B cell (primary cell): ENCODE data around the gene OR52A1. TPM values are rescaled to one million over a fixed set of nuclear protein-coding genes. Genes with fewer than 3 reads are reported as not detected.

Experiments
- ATAC-seq: fragments of 200-7000 bp; cut with Tn5 transposase; one replicate; pipeline ENCODE4 v1.10.0; 2021; ENCODE audit warnings: low read depth, mild to moderate bottlenecking, moderate number of reproducible peaks, moderate library complexity
- CTCF ChIA-PET: fragments of 350-600 bp; sonication (Branson Sonifier 250); formaldehyde crosslinking; loops from one replicate; lab custom pipeline; 2021; ENCODE audit warnings: antibody characterized with exemption, inconsistent platforms; lab: Charles Lee
- POLR2A ChIA-PET: fragments of 350-600 bp; sonication (Branson Sonifier 250); formaldehyde crosslinking; loops from one replicate; lab custom pipeline; 2021; ENCODE audit warnings: antibody characterized with exemption; lab: Charles Lee
- DNase-seq: peaks from one replicate; pipeline ENCODE4 v3.0.0; 2013
- H2AFZ ChIP-seq: 2 replicates; pipeline ENCODE4 v1.6.1; 2012; ENCODE audit warnings: mild to moderate bottlenecking, low read depth, low read length; ENCODE audit not compliant: insufficient read depth, poor library complexity, severe bottlenecking
- H3K27ac ChIP-seq, 2 donors: 1 replicate in 1 of 2; 2 replicates in 1 of 2; pipeline ENCODE4 v1.5.1; 2012 to 2013; ENCODE audit warnings: low read length in 2 of 2, mild to moderate bottlenecking in 2 of 2, moderate library complexity in 1 of 2
- H3K27me3 ChIP-seq, 4 experiments: fragments of 200-600 bp in 1 of 4; sonication (generic) in 1 of 4; replicated peaks in 1 of 4; 1 replicate in 2 of 4; 2 replicates in 2 of 4; pipeline versions ENCODE4 v1.6.1 to v1.7.0; 2013 to 2016; ENCODE audit warnings: low read length in 3 of 4, mild to moderate bottlenecking in 2 of 4, mixed read lengths in 1 of 4, moderate library complexity in 1 of 4; ENCODE audit not compliant: insufficient read depth in 4 of 4, control insufficient read depth in 3 of 4; ENCODE audit errors: control extremely low read depth in 1 of 4
- H3K36me3 ChIP-seq, 2 experiments: replicated peaks in 1 of 2; 1 replicate in 1 of 2; 2 replicates in 1 of 2; pipeline versions ENCODE4 v1.6.1 to v1.7.1; 2013; ENCODE audit warnings: low read length in 1 of 2; ENCODE audit not compliant: insufficient read depth in 2 of 2, control insufficient read depth in 1 of 2; ENCODE audit errors: control extremely low read depth in 1 of 2, extremely low read depth in 1 of 2
- H3K4me1 ChIP-seq, 2 donors: fragments of 200-600 bp in 1 of 2; sonication (generic) in 1 of 2; 1 replicate in 1 of 2; 2 replicates in 1 of 2; pipeline versions ENCODE4 v1.5.1 to v1.6.1; 2013 to 2017; ENCODE audit warnings: low read length in 2 of 2; ENCODE audit not compliant: control insufficient read depth in 2 of 2, insufficient read depth in 2 of 2
- H3K4me2 ChIP-seq: replicated peaks from 2 replicates; pipeline ENCODE3; 2012; ENCODE audit warnings: mild to moderate bottlenecking, low read depth, low read length; ENCODE audit not compliant: poor library complexity, severe bottlenecking
- H3K4me3 ChIP-seq, 5 experiments: fragments of 200-600 bp in 1 of 5; sonication (generic) in 1 of 5; 1 replicate in 3 of 5; 2 replicates in 2 of 5; pipeline versions ENCODE4 v1.5.1 to v1.7.0; 2011 to 2016; ENCODE audit warnings: low read length in 4 of 5, mild to moderate bottlenecking in 4 of 5, low read depth in 2 of 5, control low read depth in 1 of 5, moderate library complexity in 1 of 5; ENCODE audit not compliant: insufficient read depth in 1 of 5; ENCODE audit errors: control extremely low read depth in 1 of 5, extremely low read depth in 1 of 5
- H3K79me2 ChIP-seq: fragments of 200-600 bp; sonication (generic); one replicate; pipeline ENCODE4 v1.6.0; 2016; ENCODE audit warnings: low read length; ENCODE audit not compliant: control insufficient read depth, insufficient read depth
- H3K9ac ChIP-seq: fragments of 200-600 bp; sonication (generic); 2 replicates; pipeline ENCODE4 v1.6.1; 2017; ENCODE audit warnings: mild to moderate bottlenecking, low read length, moderate library complexity
- H3K9me3 ChIP-seq, 3 donors: one replicate each; pipeline versions ENCODE4 v1.6.1 to v1.7.1; 2013; ENCODE audit warnings: low read length in 2 of 3; ENCODE audit not compliant: control insufficient read depth in 2 of 3, insufficient read depth in 1 of 3; ENCODE audit errors: control extremely low read depth in 1 of 3
- H4K20me1 ChIP-seq: 2 replicates; pipeline ENCODE4 v1.6.0; 2012; ENCODE audit warnings: mild to moderate bottlenecking, low read length; ENCODE audit not compliant: insufficient read depth, control insufficient read depth, poor library complexity, severe bottlenecking
- H3K27ac Mint-ChIP-seq: one replicate; pipeline ENCODE4 v1.8.0; 2021; ENCODE audit warnings: mixed read lengths
- H3K27me3 Mint-ChIP-seq: one replicate; pipeline ENCODE4 v1.8.0; 2021; ENCODE audit warnings: mixed read lengths
- H3K4me1 Mint-ChIP-seq: one replicate; pipeline ENCODE4 v1.8.0; 2021; ENCODE audit warnings: mixed read lengths
- H3K4me3 Mint-ChIP-seq: one replicate; pipeline ENCODE4 v1.8.0; 2021; ENCODE audit warnings: mixed read lengths
- H3K9me3 Mint-ChIP-seq: one replicate; pipeline ENCODE4 v1.8.0; 2022; ENCODE audit warnings: mixed read lengths; ENCODE audit not compliant: insufficient read depth
- EZH2 ChIP-seq: IDR thresholded peaks from 2 replicates; pipeline ENCODE4 v1.6.1; 2012; ENCODE audit warnings: borderline replicate concordance, low read depth, mild to moderate bottlenecking, moderate library complexity, low read length; ENCODE audit not compliant: insufficient read depth, poor library complexity, severe bottlenecking
- WGBS: methylation state at CpG from one replicate; pipeline ENCODE4 v1.1.5; 2013; ENCODE audit warnings: missing lambda C conversion rate; ENCODE audit not compliant: insufficient coverage; 5-methylcytosine and 5-hydroxymethylcytosine counted together
- intact Hi-C: fragments of 100-400 bp; cut with micrococcal nuclease; formaldehyde crosslinking; loops from one replicate; pipeline ENCODE4 v1.10.0; 2022
- polyA plus RNA-seq: library from polyadenylated mRNA; depleted of rRNA; stranded (reverse); fragments of >200 nt; gene quantifications from 2 replicates; pipeline ENCODE4 v1.2.3, GENCODE V29; 2012
- total RNA-seq, 2 donors: library from RNA; stranded (reverse); fragments of 120-200 nt in 1 of 2; gene quantifications; 1 replicate in 1 of 2; 2 replicates in 1 of 2; pipeline versions ENCODE4 v1.2.3 to v1.2.4, GENCODE V29; 2013 to 2022
- TF ChIP-seq, protein P1 (sequence below): fragments of 200-600 bp; IDR thresholded peaks from one replicate; pipeline ENCODE4 v1.8.0; 2022; ENCODE audit warnings: antibody characterized with exemption, mild to moderate bottlenecking

Gene OR52A1
- total and polyA plus RNA-seq, 2 donors (not counting 1 experiment from before 2014, with no cell fraction given): not detected

DNA sequence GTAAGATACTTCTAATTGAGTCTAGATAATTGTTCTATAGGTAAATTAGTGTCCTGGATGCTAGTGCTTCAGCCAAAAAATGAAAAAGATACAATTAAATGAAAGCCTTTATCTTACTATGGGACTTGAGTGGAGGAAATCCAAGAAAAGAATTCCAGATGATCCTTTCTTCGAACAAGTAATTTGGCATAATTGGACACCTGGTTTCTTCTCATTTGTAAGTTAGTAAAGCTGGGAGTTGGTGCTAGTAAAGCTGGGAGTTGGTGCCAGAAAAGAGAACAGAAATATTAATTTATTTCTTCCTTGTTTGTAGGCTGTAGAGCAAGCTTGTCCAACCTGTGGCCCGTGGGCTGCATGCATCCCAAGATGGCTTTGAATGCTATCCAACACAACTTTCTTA, 33.6 kb upstream of the OR52A1 start:
- Histone ChIP-seq H3K9me3 (peaks cover 0 to 5% (median 0%) of the 10 kb centered on the region in 3 donors), H3K4me1 (no peaks in the 10 kb centered on the region), H4K20me1 (no peaks in the 10 kb centered on the region), H3K27ac (no peak overlapping the region), H3K27me3 (no peaks in the 10 kb centered on the region), H3K9ac (no peak overlapping the region), H2AFZ (no peak overlapping the region), H3K4me2 (no peak overlapping the region), H3K4me3 (no peak overlapping the region), H3K36me3 (no peaks in the 10 kb centered on the region), H3K79me2 (no peaks in the 10 kb centered on the region)
- intact Hi-C loops: no loop called here
- no peak overlapping the region for H3K27ac Mint-ChIP-seq
- no peak for ATAC-seq
- H3K4me1 Mint-ChIP-seq: no peaks in the 10 kb centered on the region
- CTCF ChIA-PET: no interaction called here
- H3K27me3 Mint-ChIP-seq: peaks cover 2% of the 10 kb centered on the region
- H3K4me3 Mint-ChIP-seq: no peak overlapping the region
- H3K9me3 Mint-ChIP-seq: peaks cover 9% of the 10 kb centered on the region
- TF ChIP-seq, protein P1, sequence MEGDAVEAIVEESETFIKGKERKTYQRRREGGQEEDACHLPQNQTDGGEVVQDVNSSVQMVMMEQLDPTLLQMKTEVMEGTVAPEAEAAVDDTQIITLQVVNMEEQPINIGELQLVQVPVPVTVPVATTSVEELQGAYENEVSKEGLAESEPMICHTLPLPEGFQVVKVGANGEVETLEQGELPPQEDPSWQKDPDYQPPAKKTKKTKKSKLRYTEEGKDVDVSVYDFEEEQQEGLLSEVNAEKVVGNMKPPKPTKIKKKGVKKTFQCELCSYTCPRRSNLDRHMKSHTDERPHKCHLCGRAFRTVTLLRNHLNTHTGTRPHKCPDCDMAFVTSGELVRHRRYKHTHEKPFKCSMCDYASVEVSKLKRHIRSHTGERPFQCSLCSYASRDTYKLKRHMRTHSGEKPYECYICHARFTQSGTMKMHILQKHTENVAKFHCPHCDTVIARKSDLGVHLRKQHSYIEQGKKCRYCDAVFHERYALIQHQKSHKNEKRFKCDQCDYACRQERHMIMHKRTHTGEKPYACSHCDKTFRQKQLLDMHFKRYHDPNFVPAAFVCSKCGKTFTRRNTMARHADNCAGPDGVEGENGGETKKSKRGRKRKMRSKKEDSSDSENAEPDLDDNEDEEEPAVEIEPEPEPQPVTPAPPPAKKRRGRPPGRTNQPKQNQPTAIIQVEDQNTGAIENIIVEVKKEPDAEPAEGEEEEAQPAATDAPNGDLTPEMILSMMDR: no peak
- no peak for TF ChIP-seq EZH2
- POLR2A ChIA-PET: no interaction called here
- 100% methylated on average over 1 of the region's 2 CpGs for WGBS
- DNase-seq: no peak

DNA sequence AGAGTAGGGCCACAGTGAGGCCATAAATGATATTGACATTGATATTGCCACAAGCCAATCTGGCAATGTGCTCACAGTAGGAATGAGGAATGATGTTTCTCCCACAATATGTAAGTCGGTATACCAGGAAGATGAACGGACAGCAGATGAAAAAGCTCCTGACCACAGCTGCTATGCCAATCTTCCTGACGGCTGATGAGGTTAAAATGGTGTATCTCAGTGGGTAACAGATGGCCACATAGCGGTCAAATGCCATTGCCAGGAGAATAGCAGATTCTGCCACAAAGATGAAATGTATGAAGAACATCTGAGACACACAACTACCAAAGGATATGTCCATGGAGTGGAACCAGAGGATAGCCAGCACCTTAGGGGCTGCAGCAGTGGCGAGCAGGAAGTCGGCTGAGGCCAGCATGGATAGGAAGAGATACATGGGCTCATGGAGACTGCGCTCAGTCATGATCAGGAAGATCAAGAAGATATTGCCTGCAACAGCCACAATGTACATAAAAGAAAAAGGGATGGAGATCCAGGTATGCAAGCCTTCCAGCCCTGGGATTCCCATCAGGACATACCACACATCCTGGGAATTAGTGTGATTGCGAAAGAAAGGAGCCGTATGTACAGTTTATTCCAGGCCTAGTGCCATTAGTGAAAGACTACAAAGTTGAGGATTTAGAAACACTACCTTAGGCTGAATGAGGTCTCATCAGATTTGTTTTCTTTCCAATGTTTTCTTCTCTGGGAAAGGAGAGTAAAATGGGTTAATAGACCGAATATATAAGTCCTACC, 23.7 kb upstream of the OR52A1 start:
- no peak overlapping the region for H2AFZ ChIP-seq
- ATAC-seq: no peak
- no peak overlapping the region for H3K27ac Mint-ChIP-seq
- H3K9me3 ChIP-seq: peaks cover 0 to 3% (median 0%) of the 10 kb centered on the region in 3 donors
- H4K20me1 ChIP-seq: no peaks in the 10 kb centered on the region
- TF ChIP-seq, protein P1: no peak
- TF ChIP-seq EZH2: no peak
- ChIA-PET POLR2A (no interaction called here), CTCF (no interaction called here)
- H3K4me1 Mint-ChIP-seq: no peaks in the 10 kb centered on the region
- no peaks in the 10 kb centered on the region for H3K27me3 ChIP-seq
- H3K4me3 ChIP-seq: no peak overlapping the region
- no peak overlapping the region for H3K4me3 Mint-ChIP-seq
- no peak overlapping the region for H3K9ac ChIP-seq
- H3K4me2 ChIP-seq: no peak overlapping the region
- DNase-seq: no peak
- no peaks in the 10 kb centered on the region for H3K79me2 ChIP-seq
- H3K4me1 ChIP-seq: no peaks in the 10 kb centered on the region
- no peak overlapping the region for H3K27ac ChIP-seq
- intact Hi-C loops: no loop called here
- no peaks in the 10 kb centered on the region for H3K36me3 ChIP-seq
- no peaks in the 10 kb centered on the region for H3K9me3 Mint-ChIP-seq
- WGBS: 84% methylated on average over 6 of the region's 10 CpGs
- peaks cover 2% of the 10 kb centered on the region for H3K27me3 Mint-ChIP-seq
